HG02571 (cell line): ENCODE measurements around the gene OR13J1.
A peak's percentile ranks its signal among the peaks of the same experiment; 100 is the strongest.

Experiments used
- ATAC-seq: cut with Tn5 transposase; IDR thresholded peaks from one replicate; pipeline ENCODE4 v1.9.1; 2021; ENCODE audit warnings: mild to moderate bottlenecking, moderate library complexity; ENCODE audit not compliant: unreplicated experiment

Gene OR13J1

GRCh38 chr9:35859990-35860339 is 10.2 kb downstream of the OR13J1 start:
- ATAC-seq, result no peak

- no peak for ATAC-seq
These were observed 10.8 kb downstream of the OR13J1 start for GRCh38 chr9:35859310-35859989.

GRCh38 chr9:35858458-35858857 is 11.7 kb downstream of the OR13J1 start:
- ATAC-seq, result no peak

- ATAC-seq, result no peak
These were observed 13.3 kb downstream of the OR13J1 start for GRCh38 chr9:35856882-35857281.

- no peak for ATAC-seq
These were observed 14.0 kb downstream of the OR13J1 start for GRCh38 chr9:35856206-35856605.

GRCh38 chr9:35854091-35854762 is 16.0 kb downstream of the OR13J1 start:
- no peak for ATAC-seq

GRCh38 chr9:35852876-35853865 is 17.0 kb downstream of the OR13J1 start:
- no peak for ATAC-seq

- no peak for ATAC-seq
These were observed 17.9 kb downstream of the OR13J1 start for GRCh38 chr9:35852267-35852815.

GRCh38 chr9:35847792-35848572 is 22.2 kb downstream of the OR13J1 start:
- peak; percentile 94 for ATAC-seq

GRCh38 chr9:35845824-35846771 is 24.1 kb downstream of the OR13J1 start:
- ATAC-seq, result no peak

- no peak for ATAC-seq
These were observed 25.5 kb downstream of the OR13J1 start for GRCh38 chr9:35844628-35845270.

- ATAC-seq, result peak; percentile 72
These were observed 27.4 kb downstream of the OR13J1 start for GRCh38 chr9:35842795-35843194.

GRCh38 chr9:35842020-35842745 is 28.0 kb downstream of the OR13J1 start:
- no peak for ATAC-seq

- no peak for ATAC-seq
These were observed 28.6 kb downstream of the OR13J1 start for GRCh38 chr9:35841645-35841900.

- ATAC-seq, result no peak
These were observed 29.1 kb downstream of the OR13J1 start for GRCh38 chr9:35840881-35841644.

GRCh38 chr9:35839926-35840325 is 30.3 kb downstream of the OR13J1 start:
- ATAC-seq, result no peak

GRCh38 chr9:35836595-35836994 is 33.6 kb downstream of the OR13J1 start:
- no peak for ATAC-seq

- no peak for ATAC-seq
These were observed 34.4 kb downstream of the OR13J1 start for GRCh38 chr9:35835766-35836165.
